HepG2 (cell line): Measurements from ENCODE around the gene COPS8. TPM values are rescaled to one million over a fixed set of nuclear protein-coding genes. Genes with fewer than 3 reads are reported as not detected.

Source experiments
- ARNT ChIP-seq: fragments of 450-650 bp; IDR thresholded peaks from 2 replicates; pipeline ENCODE4 v1.6.1; 2017
- FLYWCH1 ChIP-seq: sonication (generic); formaldehyde crosslinking; IDR thresholded peaks from 2 replicates; pipeline ENCODE4 v1.8.1; 2023; ENCODE audit warnings: mild to moderate bottlenecking, missing genetic modification reagents
- FOSL1 ChIP-seq: sonication (generic); formaldehyde crosslinking; IDR thresholded peaks from 2 replicates; pipeline ENCODE4 v1.9.0; 2021; ENCODE audit warnings: missing genetic modification reagents, borderline replicate concordance
- GTF3A ChIP-seq: sonication (generic); formaldehyde crosslinking; conservative IDR thresholded peaks from 2 replicates; pipeline ENCODE4 v1.4.0; 2020; ENCODE audit warnings: mild to moderate bottlenecking, missing genetic modification reagents
- MED1 ChIP-seq: sonication (generic); formaldehyde crosslinking; IDR thresholded peaks from 2 replicates; pipeline ENCODE4 v1.4.0; 2020; ENCODE audit warnings: missing genetic modification reagents
- NFIB ChIP-seq: sonication (generic); formaldehyde crosslinking; IDR thresholded peaks from 2 replicates; pipeline ENCODE4 v1.9.0; 2021; ENCODE audit warnings: missing genetic modification reagents, mild to moderate bottlenecking, borderline replicate concordance
- RCOR2 ChIP-seq: IDR thresholded peaks from 2 replicates; pipeline ENCODE4 v1.6.1; 2016; ENCODE audit warnings: missing biosample characterization, missing genetic modification reagents
- SMARCC2 ChIP-seq: fragments of 450-650 bp; IDR thresholded peaks from 2 replicates; pipeline ENCODE4 v1.6.1; 2017; ENCODE audit warnings: antibody characterized with exemption, mild to moderate bottlenecking
- SRY ChIP-seq: sonication (generic); formaldehyde crosslinking; IDR thresholded peaks from 2 replicates; pipeline ENCODE4 v1.8.0; 2022; ENCODE audit warnings: mild to moderate bottlenecking, missing genetic modification reagents
- TAF15 ChIP-seq: fragments of 200-400 bp; formaldehyde crosslinking; IDR thresholded peaks from one replicate; pipeline ENCODE4 v1.6.1; 2018; ENCODE audit warnings: mild to moderate bottlenecking, low read depth, low read length; ENCODE audit not compliant: poor library complexity, severe bottlenecking
- YEATS2 ChIP-seq: sonication (generic); formaldehyde crosslinking; IDR thresholded peaks from 2 replicates; pipeline ENCODE4 v1.4.0; 2020; ENCODE audit warnings: missing genetic modification reagents, borderline replicate concordance
- polyA plus RNA-seq, 8 experiments: library from polyadenylated mRNA; depleted of rRNA in 3 of 8; stranded (reverse) in 7 of 8; unstranded in 1 of 8; fragments of >200 nt; fragmentation: Illumina TruSeq in 4 of 8; extraction: Trizol in 4 of 8; gene quantifications; 2 replicates each; pipeline versions ENCODE4 v1.2.1 to v1.2.3, GENCODE V29; 2011 to 2016; ENCODE audit warnings: low read depth in 4 of 8, missing spikeins in 1 of 8, mixed read lengths in 1 of 8; ENCODE audit not compliant: insufficient read depth in 1 of 8
- total RNA-seq, 5 experiments: library from RNA; depleted of rRNA; stranded (reverse); fragments of >200 nt; fragmentation: Illumina TruSeq; extraction: Trizol; gene quantifications; 2 replicates each; pipeline ENCODE4 v1.2.3, GENCODE V29; 2016; ENCODE audit warnings: low read depth in 1 of 5
- TF ChIP-seq, protein P1 (sequence below): sonication (generic); formaldehyde crosslinking; IDR thresholded peaks from one replicate; pipeline ENCODE4 v1.5.1; 2020; ENCODE audit warnings: mild to moderate bottlenecking, missing genetic modification reagents; ENCODE audit errors: not compliant biosample characterization
- TF ChIP-seq, protein P2 (sequence below): IDR thresholded peaks from 2 replicates; pipeline ENCODE4 v1.6.1; 2016; ENCODE audit warnings: missing compliant biosample characterization, missing genetic modification reagents, borderline replicate concordance
- TF ChIP-seq, protein P3 (sequence below): sonication (generic); formaldehyde crosslinking; IDR thresholded peaks from 2 replicates; pipeline ENCODE4 v1.4.0; 2020; ENCODE audit warnings: low read depth, missing genetic modification reagents

The COPS8 gene
- total and polyA plus RNA-seq, 2 of the 13 experiments (the other 11 are each of a cell fraction or from before 2014, with no cell fraction given) = 86.3 to 96.6 TPM

DNA sequence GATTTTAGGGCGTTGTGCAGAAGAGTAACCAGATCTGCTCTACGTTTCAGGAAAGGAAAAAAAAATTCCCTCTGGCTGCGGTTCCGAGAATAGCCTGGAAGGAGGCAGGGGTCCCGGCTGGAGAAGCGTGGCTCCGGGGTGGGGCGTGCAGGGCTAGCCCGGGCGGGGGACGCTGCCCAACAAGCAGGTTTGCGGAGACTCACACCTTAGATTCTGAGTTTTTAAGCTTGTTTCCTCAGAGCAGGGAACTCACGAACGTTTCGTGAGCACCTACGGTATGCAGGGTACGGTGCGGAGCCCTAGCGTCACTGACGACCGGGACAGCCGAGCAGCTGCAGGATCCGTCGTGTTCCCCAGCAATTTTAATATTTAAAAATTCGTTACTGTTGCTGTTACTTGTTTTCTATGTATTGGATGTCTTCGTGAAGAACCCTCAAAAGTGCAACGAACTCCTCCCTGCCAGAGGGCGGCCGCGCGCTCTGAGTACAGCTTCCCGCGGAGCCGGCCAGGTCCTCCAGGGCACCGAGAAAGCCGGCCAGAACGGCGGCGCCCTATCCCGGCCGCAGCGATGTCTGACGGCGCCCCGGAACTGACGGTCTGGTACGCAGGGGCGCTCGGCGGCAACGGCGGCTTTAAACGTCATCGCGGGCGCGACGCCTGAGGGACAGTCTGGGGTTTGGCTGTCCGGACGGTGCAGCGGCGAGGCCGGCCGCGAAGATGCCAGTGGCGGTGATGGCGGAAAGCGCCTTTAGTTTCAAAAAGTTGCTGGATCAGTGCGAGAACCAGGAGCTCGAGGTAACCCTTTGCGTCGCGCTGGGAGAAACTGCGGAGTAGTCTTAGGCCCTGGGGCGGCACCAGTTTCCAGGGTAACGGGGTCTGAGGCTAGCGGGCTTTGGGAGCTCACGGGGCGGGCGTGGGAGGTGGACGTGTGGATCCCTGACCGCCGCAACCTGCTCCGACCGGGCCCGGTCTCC, at the start of gene COPS8 (continued):
- TF ChIP-seq, protein P1, sequence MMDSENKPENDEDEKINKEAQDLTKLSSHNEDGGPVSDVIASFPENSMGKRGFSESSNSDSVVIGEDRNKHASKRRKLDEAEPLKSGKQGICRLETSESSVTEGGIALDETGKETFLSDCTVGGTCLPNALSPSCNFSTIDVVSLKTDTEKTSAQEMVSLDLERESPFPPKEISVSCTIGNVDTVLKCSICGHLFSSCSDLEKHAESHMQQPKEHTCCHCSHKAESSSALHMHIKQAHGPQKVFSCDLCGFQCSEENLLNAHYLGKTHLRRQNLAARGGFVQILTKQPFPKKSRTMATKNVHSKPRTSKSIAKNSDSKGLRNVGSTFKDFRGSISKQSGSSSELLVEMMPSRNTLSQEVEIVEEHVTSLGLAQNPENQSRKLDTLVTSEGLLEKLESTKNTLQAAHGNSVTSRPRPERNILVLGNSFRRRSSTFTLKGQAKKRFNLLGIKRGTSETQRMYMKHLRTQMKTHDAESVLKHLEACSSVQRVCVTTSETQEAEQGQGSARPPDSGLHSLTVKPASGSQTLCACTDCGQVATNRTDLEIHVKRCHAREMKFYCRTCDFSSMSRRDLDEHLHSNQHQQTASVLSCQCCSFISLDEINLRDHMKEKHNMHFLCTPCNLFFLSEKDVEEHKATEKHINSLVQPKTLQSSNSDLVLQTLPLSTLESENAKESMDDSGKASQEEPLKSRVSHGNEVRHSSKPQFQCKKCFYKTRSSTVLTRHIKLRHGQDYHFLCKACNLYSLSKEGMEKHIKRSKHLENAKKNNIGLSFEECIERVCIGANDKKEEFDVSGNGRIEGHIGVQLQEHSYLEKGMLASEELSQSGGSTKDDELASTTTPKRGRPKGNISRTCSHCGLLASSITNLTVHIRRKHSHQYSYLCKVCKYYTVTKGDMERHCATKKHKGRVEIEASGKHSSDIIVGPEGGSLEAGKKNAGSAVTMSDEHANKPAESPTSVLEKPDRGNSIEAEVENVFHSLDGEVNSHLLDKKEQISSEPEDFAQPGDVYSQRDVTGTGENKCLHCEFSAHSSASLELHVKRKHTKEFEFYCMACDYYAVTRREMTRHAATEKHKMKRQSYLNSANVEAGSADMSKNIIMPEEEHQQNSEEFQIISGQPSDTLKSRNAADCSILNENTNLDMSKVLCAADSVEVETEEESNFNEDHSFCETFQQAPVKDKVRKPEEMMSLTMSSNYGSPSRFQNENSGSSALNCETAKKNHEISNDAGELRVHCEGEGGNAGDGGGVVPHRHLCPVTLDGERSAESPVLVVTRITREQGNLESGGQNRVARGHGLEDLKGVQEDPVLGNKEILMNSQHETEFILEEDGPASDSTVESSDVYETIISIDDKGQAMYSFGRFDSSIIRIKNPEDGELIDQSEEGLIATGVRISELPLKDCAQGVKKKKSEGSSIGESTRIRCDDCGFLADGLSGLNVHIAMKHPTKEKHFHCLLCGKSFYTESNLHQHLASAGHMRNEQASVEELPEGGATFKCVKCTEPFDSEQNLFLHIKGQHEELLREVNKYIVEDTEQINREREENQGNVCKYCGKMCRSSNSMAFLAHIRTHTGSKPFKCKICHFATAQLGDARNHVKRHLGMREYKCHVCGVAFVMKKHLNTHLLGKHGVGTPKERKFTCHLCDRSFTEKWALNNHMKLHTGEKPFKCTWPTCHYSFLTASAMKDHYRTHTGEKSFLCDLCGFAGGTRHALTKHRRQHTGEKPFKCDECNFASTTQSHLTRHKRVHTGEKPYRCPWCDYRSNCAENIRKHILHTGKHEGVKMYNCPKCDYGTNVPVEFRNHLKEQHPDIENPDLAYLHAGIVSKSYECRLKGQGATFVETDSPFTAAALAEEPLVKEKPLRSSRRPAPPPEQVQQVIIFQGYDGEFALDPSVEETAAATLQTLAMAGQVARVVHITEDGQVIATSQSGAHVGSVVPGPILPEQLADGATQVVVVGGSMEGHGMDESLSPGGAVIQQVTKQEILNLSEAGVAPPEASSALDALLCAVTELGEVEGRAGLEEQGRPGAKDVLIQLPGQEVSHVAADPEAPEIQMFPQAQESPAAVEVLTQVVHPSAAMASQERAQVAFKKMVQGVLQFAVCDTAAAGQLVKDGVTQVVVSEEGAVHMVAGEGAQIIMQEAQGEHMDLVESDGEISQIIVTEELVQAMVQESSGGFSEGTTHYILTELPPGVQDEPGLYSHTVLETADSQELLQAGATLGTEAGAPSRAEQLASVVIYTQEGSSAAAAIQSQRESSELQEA (CRISPR knock-in tag) = peak; percentile 86
- TF ChIP-seq FOSL1 (CRISPR knock-in tag) = no peak; the same call in 1 of the 2 replicates
- TF ChIP-seq TAF15 = peak; percentile 60
- no peak for TF ChIP-seq NFIB (CRISPR knock-in tag)
- peak; percentile 92 for TF ChIP-seq MED1 (CRISPR knock-in tag)
- TF ChIP-seq YEATS2 (CRISPR knock-in tag) = peak; percentile 99
- TF ChIP-seq SRY = peak; percentile 89
- no peak for TF ChIP-seq ARNT
- TF ChIP-seq GTF3A = peak; percentile 60; the same call in 1 of the 2 replicates
- no peak for TF ChIP-seq SMARCC2
- TF ChIP-seq, protein P2, sequence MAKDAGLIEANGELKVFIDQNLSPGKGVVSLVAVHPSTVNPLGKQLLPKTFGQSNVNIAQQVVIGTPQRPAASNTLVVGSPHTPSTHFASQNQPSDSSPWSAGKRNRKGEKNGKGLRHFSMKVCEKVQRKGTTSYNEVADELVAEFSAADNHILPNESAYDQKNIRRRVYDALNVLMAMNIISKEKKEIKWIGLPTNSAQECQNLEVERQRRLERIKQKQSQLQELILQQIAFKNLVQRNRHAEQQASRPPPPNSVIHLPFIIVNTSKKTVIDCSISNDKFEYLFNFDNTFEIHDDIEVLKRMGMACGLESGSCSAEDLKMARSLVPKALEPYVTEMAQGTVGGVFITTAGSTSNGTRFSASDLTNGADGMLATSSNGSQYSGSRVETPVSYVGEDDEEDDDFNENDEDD (CRISPR knock-in tag) = peak; percentile 95
- TF ChIP-seq, protein P3, sequence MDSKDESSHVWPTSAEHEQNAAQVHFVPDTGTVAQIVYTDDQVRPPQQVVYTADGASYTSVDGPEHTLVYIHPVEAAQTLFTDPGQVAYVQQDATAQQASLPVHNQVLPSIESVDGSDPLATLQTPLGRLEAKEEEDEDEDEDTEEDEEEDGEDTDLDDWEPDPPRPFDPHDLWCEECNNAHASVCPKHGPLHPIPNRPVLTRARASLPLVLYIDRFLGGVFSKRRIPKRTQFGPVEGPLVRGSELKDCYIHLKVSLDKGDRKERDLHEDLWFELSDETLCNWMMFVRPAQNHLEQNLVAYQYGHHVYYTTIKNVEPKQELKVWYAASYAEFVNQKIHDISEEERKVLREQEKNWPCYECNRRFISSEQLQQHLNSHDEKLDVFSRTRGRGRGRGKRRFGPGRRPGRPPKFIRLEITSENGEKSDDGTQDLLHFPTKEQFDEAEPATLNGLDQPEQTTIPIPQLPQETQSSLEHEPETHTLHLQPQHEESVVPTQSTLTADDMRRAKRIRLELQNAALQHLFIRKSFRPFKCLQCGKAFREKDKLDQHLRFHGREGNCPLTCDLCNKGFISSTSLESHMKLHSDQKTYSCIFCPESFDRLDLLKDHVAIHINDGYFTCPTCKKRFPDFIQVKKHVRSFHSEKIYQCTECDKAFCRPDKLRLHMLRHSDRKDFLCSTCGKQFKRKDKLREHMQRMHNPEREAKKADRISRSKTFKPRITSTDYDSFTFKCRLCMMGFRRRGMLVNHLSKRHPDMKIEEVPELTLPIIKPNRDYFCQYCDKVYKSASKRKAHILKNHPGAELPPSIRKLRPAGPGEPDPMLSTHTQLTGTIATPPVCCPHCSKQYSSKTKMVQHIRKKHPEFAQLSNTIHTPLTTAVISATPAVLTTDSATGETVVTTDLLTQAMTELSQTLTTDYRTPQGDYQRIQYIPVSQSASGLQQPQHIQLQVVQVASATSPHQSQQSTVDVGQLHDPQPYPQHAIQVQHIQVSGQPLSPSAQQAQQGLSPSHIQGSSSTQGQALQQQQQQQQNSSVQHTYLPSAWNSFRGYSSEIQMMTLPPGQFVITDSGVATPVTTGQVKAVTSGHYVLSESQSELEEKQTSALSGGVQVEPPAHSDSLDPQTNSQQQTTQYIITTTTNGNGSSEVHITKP (CRISPR knock-in tag) = peak; percentile 84; the same call in 1 of the 2 replicates
- peak; percentile 48; the same call in 1 of the 2 replicates for TF ChIP-seq RCOR2 (CRISPR knock-in tag)
- TF ChIP-seq FLYWCH1 (CRISPR knock-in tag) = no peak
